Stomach smooth muscle (tissue), 2 donors: ENCODE results near the gene FAAP100.

Experiments
- H3K27ac ChIP-seq: one replicate; pipeline ENCODE4 v1.7.0; 2013; ENCODE audit warnings: mild to moderate bottlenecking, low read length, inconsistent platforms
- H3K27me3 ChIP-seq, 2 donors: one replicate each; pipeline ENCODE4 v1.7.0; 2013; ENCODE audit warnings: low read length in 2 of 2; ENCODE audit not compliant: insufficient read depth in 2 of 2, control insufficient read depth in 1 of 2
- H3K36me3 ChIP-seq, 2 donors: one replicate each; pipeline ENCODE4 v1.7.0; 2013; ENCODE audit warnings: low read length in 2 of 2; ENCODE audit not compliant: control insufficient read depth in 2 of 2, insufficient read depth in 2 of 2
- H3K4me1 ChIP-seq: one replicate; pipeline ENCODE4 v1.7.0; 2013; ENCODE audit warnings: low read length; ENCODE audit not compliant: control insufficient read depth, insufficient read depth
- H3K4me3 ChIP-seq, 2 donors: one replicate each; pipeline ENCODE4 v1.7.0; 2013; ENCODE audit warnings: low read length in 2 of 2
- H3K9ac ChIP-seq, 2 donors: one replicate each; pipeline ENCODE4 v1.7.0; 2013; ENCODE audit warnings: low read length in 2 of 2, mild to moderate bottlenecking in 1 of 2
- H3K9me3 ChIP-seq, 2 donors: one replicate each; pipeline ENCODE4 v1.7.0; 2013; ENCODE audit warnings: low read length in 2 of 2; ENCODE audit not compliant: control insufficient read depth in 2 of 2
- donor health status: healthy.
- donor health status: Pancreatic carcinoma.

Gene FAAP100

GRCh38 chr17:81576621-81577277 is 24.6 kb upstream of the FAAP100 start:
- H3K9ac ChIP-seq, result no peak overlapping the region
- H3K27me3 ChIP-seq, result no peaks in the 10 kb centered on the region
- no peaks in the 10 kb centered on the region for H3K9me3 ChIP-seq
- H3K27ac ChIP-seq, result no peak overlapping the region
- peaks cover 24 to 26% of the 10 kb centered on the region in 2 donors for H3K36me3 ChIP-seq
- H3K4me3 ChIP-seq, result no peak overlapping the region
- H3K4me1 ChIP-seq, result peaks cover 6% of the 10 kb centered on the region

DNA sequence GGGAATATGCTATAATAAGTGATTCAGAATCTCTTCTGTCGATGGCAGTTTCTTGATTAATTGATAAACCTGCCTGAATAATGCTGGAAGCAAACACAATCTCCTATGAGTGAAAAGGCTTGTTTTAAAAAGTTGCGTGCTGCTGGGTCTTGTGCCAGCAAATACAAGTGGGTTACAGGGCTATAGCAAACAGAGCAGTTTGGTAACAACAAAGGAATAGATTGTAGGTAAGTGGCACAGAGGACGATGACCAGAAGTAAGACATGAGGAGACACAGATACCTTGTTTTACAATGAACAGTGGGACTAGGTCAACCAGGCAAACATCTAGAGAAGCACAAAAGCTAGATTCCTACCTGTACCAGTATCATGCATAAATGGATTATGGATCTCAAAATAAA is 23.7 kb upstream of the FAAP100 start:
- Histone ChIP-seq H3K36me3 (peaks cover 29 to 31% of the 10 kb centered on the region in 2 donors), H3K27me3 (no peaks in the 10 kb centered on the region), H3K4me1 (peaks cover 6% of the 10 kb centered on the region), H3K4me3 (no peak overlapping the region), H3K27ac (no peak overlapping the region), H3K9ac (no peak overlapping the region), H3K9me3 (no peaks in the 10 kb centered on the region)

- Histone ChIP-seq H3K9ac (no peak overlapping the region), H3K36me3 (peaks cover 37 to 39% of the 10 kb centered on the region in 2 donors), H3K4me1 (peaks cover 6% of the 10 kb centered on the region), H3K9me3 (no peaks in the 10 kb centered on the region), H3K4me3 (no peak overlapping the region), H3K27ac (no peak overlapping the region), H3K27me3 (no peaks in the 10 kb centered on the region)
These were observed 22.4 kb upstream of the FAAP100 start for GRCh38 chr17:81574643-81574956.

DNA sequence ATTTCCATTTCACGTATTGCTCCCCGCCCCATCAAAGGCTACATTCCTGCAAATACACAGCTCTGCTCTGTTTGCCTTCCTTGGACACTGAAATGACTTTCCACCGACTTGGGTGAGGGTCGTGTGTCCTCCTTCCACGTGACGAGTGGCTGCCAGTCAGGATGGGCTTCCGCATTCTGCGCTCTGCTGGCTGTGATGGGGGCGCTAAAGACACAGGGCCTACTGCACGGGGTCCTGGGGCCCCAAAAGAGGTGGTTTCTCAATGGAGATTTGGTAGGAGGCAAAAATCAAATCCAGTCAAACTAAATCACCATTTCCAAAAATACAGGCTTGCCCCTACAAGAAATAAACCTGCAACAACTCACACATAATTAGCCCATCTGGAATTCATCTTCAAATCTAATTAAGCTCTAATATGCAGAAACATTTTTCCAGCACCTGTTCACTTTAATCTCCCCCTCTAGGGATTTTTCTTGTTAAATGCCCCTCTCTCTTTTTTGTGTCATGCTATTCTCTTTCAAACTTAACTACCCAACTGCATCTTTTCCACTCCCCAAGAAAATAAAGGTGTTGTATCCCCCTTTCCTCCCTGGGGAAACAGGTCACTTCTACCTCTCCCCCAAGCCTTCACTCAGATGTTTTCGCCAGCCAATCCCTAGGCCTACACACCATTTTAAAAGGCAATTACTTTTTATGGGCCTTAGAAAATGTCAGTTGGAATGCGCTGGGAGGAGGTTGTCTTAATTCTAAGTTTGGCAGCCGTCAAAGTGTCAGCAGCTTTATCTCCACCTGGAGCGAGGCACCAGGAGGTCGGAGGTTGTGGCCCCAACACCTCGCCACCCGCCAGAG is 21.9 kb upstream of the FAAP100 start:
- no peak overlapping the region for H3K27ac ChIP-seq
- no peaks in the 10 kb centered on the region for H3K27me3 ChIP-seq
- peaks cover 6% of the 10 kb centered on the region for H3K4me1 ChIP-seq
- H3K9me3 ChIP-seq, result no peaks in the 10 kb centered on the region
- H3K4me3 ChIP-seq, result no peak overlapping the region
- H3K9ac ChIP-seq, result no peak overlapping the region
- H3K36me3 ChIP-seq, result peaks cover 43% of the 10 kb centered on the region in 2 donors

- Histone ChIP-seq H3K9ac (no peak overlapping the region), H3K27ac (no peak overlapping the region), H3K4me1 (peaks cover 10% of the 10 kb centered on the region), H3K9me3 (no peaks in the 10 kb centered on the region), H3K36me3 (peaks cover 44 to 53% of the 10 kb centered on the region in 2 donors), H3K27me3 (no peaks in the 10 kb centered on the region), H3K4me3 (no peak overlapping the region)
These were observed 20.5 kb upstream of the FAAP100 start for GRCh38 chr17:81572563-81573168.

DNA sequence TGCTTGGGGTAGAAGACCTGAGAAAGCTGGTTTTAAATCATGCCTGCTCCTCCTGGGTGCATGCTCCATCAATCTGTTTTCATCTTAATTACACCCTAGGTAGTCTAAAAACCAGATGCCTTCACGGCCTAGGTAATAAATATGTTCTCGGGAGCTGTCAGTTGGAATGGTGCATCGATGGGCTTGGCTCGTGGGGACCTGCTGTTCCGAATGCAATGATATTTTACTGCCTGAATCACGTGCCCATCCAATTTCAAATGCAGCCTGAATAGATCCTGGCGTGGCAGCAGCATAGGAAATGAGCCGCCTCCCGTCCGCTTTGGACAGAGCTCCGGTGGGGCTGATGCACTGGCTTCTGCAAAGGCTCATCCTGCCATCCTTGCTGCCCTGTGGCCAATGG is 18.8 kb upstream of the FAAP100 start:
- H3K36me3 ChIP-seq, result peaks cover 44 to 56% of the 10 kb centered on the region in 2 donors
- no peak overlapping the region for H3K27ac ChIP-seq

DNA sequence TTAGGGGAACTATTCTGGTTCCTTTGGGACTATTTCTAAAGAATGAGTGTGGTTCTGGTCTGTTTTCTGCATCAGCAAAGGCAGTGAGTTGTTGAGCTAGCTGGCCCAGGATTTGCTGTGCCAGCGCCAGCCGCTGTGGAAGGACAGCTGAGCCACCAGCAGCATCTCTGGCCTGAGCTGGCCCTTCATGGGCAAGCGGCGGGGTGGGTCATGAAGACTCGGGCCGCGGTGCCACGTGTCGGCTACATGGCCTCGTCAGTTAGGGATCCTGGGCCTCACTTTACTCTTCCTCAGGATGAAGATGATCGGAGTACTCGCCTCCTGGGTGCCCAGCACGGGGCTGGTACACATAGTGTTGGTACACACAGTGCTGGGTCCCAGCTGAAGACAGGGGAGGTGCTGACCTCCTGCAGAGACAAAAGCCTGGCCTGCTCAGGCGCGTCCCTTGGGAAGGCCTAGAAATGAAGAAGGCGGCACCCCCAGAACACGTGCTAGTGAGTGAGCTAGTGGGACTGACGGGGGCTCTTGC is 17.9 kb upstream of the FAAP100 start:
- Histone ChIP-seq H3K36me3 (peaks cover 47 to 56% of the 10 kb centered on the region in 2 donors), H3K9me3 (no peaks in the 10 kb centered on the region)

More for the DNA sequence above, 18.8 kb upstream of the FAAP100 start:
- no peaks in the 10 kb centered on the region for H3K27me3 ChIP-seq
- H3K9ac ChIP-seq, result no peak overlapping the region
- H3K4me3 ChIP-seq, result no peak overlapping the region
- no peaks in the 10 kb centered on the region for H3K9me3 ChIP-seq
- H3K4me1 ChIP-seq, result peaks cover 21% of the 10 kb centered on the region

DNA sequence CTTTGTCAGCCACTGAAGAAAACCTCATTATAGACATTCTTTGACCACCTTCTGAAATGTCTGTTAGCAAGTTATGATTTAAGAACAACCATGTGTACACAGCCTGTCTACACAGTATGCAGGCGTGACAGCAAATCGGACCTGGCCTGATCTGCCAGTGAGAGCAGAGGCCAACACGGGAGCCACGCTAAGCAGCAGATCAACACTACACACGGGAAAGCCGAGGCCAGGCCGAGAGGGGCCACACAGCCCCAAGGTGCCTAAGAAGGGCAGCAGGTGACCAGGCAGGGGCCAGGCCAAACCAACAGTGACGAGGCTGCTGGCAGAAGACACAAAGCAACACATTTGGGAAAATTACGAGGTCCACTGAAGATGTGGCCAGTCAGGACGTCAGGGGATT is 16.3 kb upstream of the FAAP100 start:
- Histone ChIP-seq H3K9me3 (no peaks in the 10 kb centered on the region), H3K36me3 (peaks cover 54 to 58% of the 10 kb centered on the region in 2 donors), H3K4me3 (no peak overlapping the region), H3K27ac (no peak overlapping the region), H3K9ac (no peak overlapping the region), H3K27me3 (no peaks in the 10 kb centered on the region), H3K4me1 (peaks cover 25% of the 10 kb centered on the region)

More for the DNA sequence above, 17.9 kb upstream of the FAAP100 start:
- no peak overlapping the region for H3K4me3 ChIP-seq
- H3K27ac ChIP-seq, result no peak overlapping the region
- H3K9ac ChIP-seq, result no peak overlapping the region
- no peaks in the 10 kb centered on the region for H3K27me3 ChIP-seq
- H3K4me1 ChIP-seq, result peaks cover 24% of the 10 kb centered on the region

DNA sequence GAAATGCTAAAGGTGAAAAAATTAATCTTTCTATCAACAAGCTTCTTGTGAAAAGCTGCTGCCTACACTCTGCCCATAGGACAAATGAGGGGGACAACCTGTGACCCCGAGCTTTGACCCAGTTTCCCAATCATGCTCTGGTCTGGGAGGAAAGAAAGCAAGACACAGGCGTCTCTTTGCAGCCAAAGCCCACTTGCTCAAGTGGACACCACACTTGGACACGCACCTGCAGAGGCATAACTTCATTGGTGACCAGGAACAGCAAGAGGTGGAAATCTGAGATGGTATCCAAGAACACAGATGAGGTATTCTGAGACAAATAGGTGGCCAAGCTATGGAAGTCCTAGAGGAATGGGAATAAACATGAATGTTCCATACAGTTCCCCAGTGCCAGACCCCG is 15.0 kb upstream of the FAAP100 start:
- Histone ChIP-seq H3K27ac (peak overlapping the region; percentile 73), H3K27me3 (no peaks in the 10 kb centered on the region), H3K4me3 (peak overlapping the region; percentile 33 to 58), H3K9me3 (no peaks in the 10 kb centered on the region), H3K4me1 (peaks cover 25% of the 10 kb centered on the region), H3K36me3 (peaks cover 62 to 64% of the 10 kb centered on the region in 2 donors), H3K9ac (peak overlapping the region; percentile 58 to 61)

DNA sequence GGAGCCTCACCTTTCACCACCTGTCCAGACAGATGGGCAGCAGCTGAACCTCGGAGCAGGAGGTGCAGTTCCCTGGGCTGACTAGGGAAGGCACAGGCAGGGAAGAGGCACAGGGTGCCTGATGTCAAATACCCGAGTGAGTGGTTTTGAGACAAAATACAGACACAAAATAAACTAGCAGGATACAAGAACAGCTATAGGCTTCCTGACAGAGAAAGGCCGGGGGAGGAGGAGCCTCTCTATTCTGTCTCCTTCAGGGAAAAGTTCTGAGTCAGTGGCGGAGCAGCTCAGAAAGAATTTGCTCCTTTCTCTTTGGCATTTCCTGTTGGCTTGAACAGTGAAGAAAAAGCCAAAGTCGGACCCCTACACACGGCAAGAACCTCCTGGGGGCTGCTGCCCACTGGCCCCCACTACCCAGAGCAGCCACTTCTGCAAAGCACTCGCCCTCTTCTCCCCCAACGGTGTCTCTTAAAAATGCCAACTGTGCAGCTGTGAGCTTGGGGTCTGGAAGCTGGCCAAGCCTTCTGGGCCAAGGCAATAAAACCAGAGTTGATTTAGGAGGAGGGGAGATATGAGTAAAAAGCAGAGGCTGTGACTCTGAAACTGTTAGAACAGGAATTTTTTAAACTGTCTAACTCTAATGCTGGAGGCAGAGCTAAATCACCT is 14.4 kb upstream of the FAAP100 start:
- peak overlapping the region; percentile 58 to 61 for H3K9ac ChIP-seq
- peaks cover 59 to 62% of the 10 kb centered on the region in 2 donors for H3K36me3 ChIP-seq
- peaks cover 25% of the 10 kb centered on the region for H3K4me1 ChIP-seq
- no peaks in the 10 kb centered on the region for H3K27me3 ChIP-seq
- H3K9me3 ChIP-seq, result no peaks in the 10 kb centered on the region
- peak overlapping the region; percentile 73 for H3K27ac ChIP-seq
- peak overlapping the region; percentile 33 to 58 for H3K4me3 ChIP-seq
